Muscle of leg (tissue), 16 donors: ENCODE data around the gene CD1E. TPM values are rescaled to one million over a fixed set of nuclear protein-coding genes. Genes with fewer than 3 reads are reported as not detected.
A peak's percentile ranks its signal among the peaks of the same experiment; 100 is the strongest.

Source experiments
- DNase-seq: peaks from one replicate; pipeline ENCODE4 v3.0.0; 2013
- H3K27ac ChIP-seq: one replicate; pipeline ENCODE4 v1.5.1; 2013; ENCODE audit warnings: mild to moderate bottlenecking, low read length, control low read depth
- H3K27me3 ChIP-seq: one replicate; pipeline ENCODE4 v1.6.1; 2013; ENCODE audit warnings: low read length; ENCODE audit not compliant: control insufficient read depth, insufficient read depth
- H3K36me3 ChIP-seq: one replicate; pipeline ENCODE4 v1.6.1; 2013; ENCODE audit warnings: low read length; ENCODE audit not compliant: control insufficient read depth, insufficient read depth
- H3K4me1 ChIP-seq: one replicate; pipeline ENCODE4 v1.6.1; 2013; ENCODE audit warnings: low read length; ENCODE audit not compliant: control insufficient read depth, insufficient read depth
- H3K4me3 ChIP-seq: one replicate; pipeline ENCODE4 v1.5.1; 2013; ENCODE audit warnings: low read length, control low read depth
- H3K9me3 ChIP-seq: replicated peaks from 2 replicates; pipeline ENCODE4 v1.6.1; 2013; ENCODE audit warnings: low read depth, low read length; ENCODE audit not compliant: control insufficient read depth
- WGBS: methylation state at CpG from one replicate; pipeline ENCODE4 v1.1.5; 2013; ENCODE audit warnings: missing lambda C conversion rate; ENCODE audit not compliant: insufficient coverage; 5-methylcytosine and 5-hydroxymethylcytosine counted together
- long read RNA-seq, 11 donors: transcript quantifications; one replicate each; lab custom pipeline, GENCODE V29; 2026
- polyA plus RNA-seq, 8 donors: library from polyadenylated mRNA; unstranded; fragments of 120-200 nt; gene quantifications; one replicate each; pipeline versions ENCODE4 v1.2.1 to v1.2.3, GENCODE V29; 2013; ENCODE audit warnings: inconsistent platforms in 1 of 8, low replicate concordance in 1 of 8; ENCODE audit not compliant: insufficient read length in 8 of 8, insufficient read depth in 1 of 8
- total RNA-seq: library from RNA; stranded (reverse); fragments of 120-200 nt; gene quantifications from one replicate; pipeline ENCODE4 v1.2.4, GENCODE V29; 2013

CD1E gene
- total RNA-seq = 0.18 TPM
- polyA plus RNA-seq = under 1 TPM in 5 of 8 donors, not detected in 3; 0.10 to 0.24 (median 0.16) TPM
- long read RNA-seq, donor 1 = 0 reads
- long read RNA-seq, donor 2 = 0 reads
- long read RNA-seq, donor 3 = 0 reads
- long read RNA-seq, donor 4, partial matches to known transcripts = 0 of 1 reads
- long read RNA-seq, donor 4, other reads (novel, unspliced or antisense) = 0 of 1 reads
- long read RNA-seq, donor 5, partial matches to known transcripts = 0 of 1 reads
- long read RNA-seq, donor 5, other reads (novel, unspliced or antisense) = 0 of 1 reads
- long read RNA-seq, donor 6 = 0 reads
- long read RNA-seq, donor 7 = 0 reads
- long read RNA-seq, donor 8 = 0 reads
- long read RNA-seq, donor 9 = 0 reads
- long read RNA-seq, donor 10 = 0 reads
- long read RNA-seq, donor 11 = 0 reads

DNA sequence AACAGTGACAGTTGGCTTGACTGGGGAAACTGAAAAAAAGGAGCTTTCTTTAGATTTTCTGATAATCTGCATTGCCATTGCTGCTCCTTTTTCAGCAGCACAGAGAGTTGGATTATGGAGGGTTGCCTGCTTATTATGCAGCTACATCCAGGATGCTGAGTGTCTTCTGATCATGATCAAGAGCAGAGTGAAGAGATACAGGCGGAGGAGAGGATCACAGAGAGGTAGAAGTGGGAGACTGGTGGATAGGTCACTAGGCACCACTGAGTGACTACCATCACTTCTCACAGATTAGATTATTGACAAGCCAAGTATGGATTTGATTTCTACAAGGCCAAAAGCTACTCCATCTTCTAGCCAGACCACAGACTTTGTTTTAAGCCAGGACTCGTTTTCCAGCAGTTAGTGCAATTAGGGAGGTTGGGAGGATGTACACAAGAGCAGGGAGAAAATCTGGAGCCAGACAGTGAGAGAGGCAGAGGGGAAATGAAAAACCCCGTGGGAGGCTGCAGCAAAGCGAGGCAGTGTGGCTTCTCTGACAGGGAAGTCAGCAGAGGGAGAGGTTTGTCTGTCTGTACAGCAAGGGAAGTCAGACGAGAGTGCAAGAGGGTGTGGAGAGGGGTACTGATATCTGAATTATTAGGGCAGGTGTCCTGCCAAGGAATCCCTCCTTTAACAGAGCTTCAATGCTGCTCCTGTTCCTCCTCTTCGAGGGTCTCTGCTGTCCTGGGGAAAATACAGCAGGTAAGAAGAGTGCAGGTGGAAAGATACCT, at the start of gene CD1E:
Gene CD1E (plus strand): TSS at position 592 of the 773 bp plus-strand sequence. CDS start 95 bp downstream, at position 687.
- no peak within 1 kb of the TSS for H3K27ac ChIP-seq
- peak; percentile 16 for DNase-seq
- no peaks in the 10 kb centered on the region for H3K36me3 ChIP-seq
- peaks cover 2% of the 10 kb centered on the region for H3K4me1 ChIP-seq
- H3K4me3 ChIP-seq = no peak within 1 kb of the TSS
- H3K27me3 ChIP-seq = no peaks in the 10 kb centered on the region
- peaks cover 2% of the 10 kb centered on the region for H3K9me3 ChIP-seq
- 11% methylated on average over 3 of the region's 6 CpGs for WGBS

DNA sequence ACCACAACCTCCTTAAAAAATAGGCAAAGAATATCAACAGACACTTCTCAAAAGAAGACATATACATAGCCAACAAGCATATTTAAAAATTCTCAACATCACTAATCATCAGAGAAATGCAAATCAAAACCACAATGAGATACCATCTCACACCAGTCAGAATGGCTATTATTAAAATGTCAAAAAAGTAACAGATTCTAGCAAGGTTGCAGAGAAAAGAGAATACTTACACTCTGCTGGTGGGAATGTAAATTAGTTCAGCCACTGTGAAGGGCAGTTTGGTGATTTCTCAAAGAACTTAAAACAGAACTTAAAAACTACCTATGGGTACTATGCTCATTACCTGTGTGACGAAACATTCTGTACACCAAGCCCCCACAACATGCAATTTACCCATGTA, 43.1 kb upstream of the CD1E start:
- no peaks in the 10 kb centered on the region for H3K9me3 ChIP-seq

DNA sequence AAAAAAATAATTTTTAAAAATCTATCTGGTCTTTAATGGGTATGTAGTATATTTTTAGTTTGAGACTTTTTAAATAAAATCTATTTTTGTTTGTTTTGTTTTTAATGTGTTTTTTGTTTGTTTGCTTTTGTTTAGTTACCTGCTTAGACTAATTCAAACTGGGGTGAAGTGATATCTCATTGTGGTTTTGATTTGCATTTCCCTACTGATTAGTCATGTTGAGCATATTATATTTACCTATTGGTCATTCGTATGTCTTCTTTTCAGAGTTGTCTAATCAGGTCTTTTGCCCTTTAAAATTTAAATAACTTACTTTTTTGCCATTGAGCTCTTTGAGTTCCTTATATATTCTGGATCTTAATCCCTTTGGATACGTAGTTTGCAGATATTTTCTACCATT, 42.6 kb upstream of the CD1E start:
- H3K4me1 ChIP-seq = no peaks in the 10 kb centered on the region
- no CpG with 5 or more reads among the region's 2 CpGs for WGBS
- no peaks in the 10 kb centered on the region for H3K36me3 ChIP-seq
- H3K9me3 ChIP-seq = no peaks in the 10 kb centered on the region
- H3K27me3 ChIP-seq = no peaks in the 10 kb centered on the region
- no peak overlapping the region for H3K4me3 ChIP-seq
- H3K27ac ChIP-seq = no peak overlapping the region
- no peak for DNase-seq

More for the DNA sequence above, 43.1 kb upstream of the CD1E start:
- H3K27me3 ChIP-seq = no peaks in the 10 kb centered on the region
- H3K4me3 ChIP-seq = no peak overlapping the region
- WGBS = no CpG with 5 or more reads among the region's 1 CpG
- H3K27ac ChIP-seq = no peak overlapping the region
- H3K4me1 ChIP-seq = no peaks in the 10 kb centered on the region
- H3K36me3 ChIP-seq = no peaks in the 10 kb centered on the region
- no peak for DNase-seq

GRCh38 chr1:158323866-158324265, 29.8 kb upstream of the CD1E start:
- Histone ChIP-seq H3K36me3 (no peaks in the 10 kb centered on the region), H3K4me3 (no peak overlapping the region), H3K27me3 (no peaks in the 10 kb centered on the region), H3K27ac (no peak overlapping the region), H3K9me3 (peaks cover 11% of the 10 kb centered on the region), H3K4me1 (no peaks in the 10 kb centered on the region)
- WGBS = 43% methylated on average over 1 of the region's 1 CpG
- no peak for DNase-seq

DNA sequence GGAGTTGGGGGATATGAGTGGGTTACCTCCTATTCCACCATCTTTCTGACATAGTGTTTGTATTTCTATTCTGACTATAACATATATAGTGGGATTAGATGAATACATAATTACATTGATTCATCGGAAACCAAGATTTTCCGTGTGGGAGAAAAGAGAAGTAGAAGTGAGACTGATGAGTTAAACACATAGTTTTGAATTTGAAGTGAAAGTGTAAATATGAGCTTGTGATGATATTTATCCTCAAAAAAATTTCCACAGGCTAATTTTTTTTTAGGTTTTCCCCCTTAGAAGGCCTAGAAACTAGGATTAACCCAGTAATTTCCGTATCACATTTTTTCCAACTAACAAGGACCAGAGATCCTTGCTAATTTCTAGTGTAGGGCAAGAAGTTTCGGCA, 29.3 kb upstream of the CD1E start:
- peaks cover 11% of the 10 kb centered on the region for H3K9me3 ChIP-seq
- DNase-seq = peak; percentile 9
- H3K36me3 ChIP-seq = no peaks in the 10 kb centered on the region
- no peak overlapping the region for H3K27ac ChIP-seq
- no peaks in the 10 kb centered on the region for H3K4me1 ChIP-seq
- WGBS = no CpG with 5 or more reads among the region's 4 CpGs
- H3K27me3 ChIP-seq = no peaks in the 10 kb centered on the region
- H3K4me3 ChIP-seq = no peak overlapping the region

DNA sequence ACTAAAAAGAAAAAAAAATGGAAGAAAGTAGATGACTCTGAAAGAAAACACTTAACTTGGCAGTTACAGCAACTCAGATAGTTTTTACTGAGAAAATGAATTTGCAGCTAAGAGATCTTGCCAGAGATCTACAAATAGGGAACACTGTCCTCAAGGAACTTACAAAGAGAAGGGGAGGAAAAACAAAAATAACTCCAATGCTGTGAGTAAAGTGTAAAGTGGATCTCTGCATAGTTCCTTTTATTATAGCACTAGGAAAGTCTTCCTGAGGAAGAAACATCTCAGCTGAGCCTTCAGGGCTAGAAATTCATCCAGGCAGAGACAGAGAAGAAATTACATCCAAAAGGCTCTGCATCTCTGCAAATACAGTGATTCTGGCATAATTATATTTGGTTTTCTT, 26.2 kb upstream of the CD1E start:
- Histone ChIP-seq H3K9me3 (peaks cover 7% of the 10 kb centered on the region), H3K27ac (no peak overlapping the region), H3K4me1 (no peaks in the 10 kb centered on the region), H3K27me3 (no peaks in the 10 kb centered on the region), H3K4me3 (no peak overlapping the region), H3K36me3 (no peaks in the 10 kb centered on the region)
- DNase-seq = peak; percentile 19

DNA sequence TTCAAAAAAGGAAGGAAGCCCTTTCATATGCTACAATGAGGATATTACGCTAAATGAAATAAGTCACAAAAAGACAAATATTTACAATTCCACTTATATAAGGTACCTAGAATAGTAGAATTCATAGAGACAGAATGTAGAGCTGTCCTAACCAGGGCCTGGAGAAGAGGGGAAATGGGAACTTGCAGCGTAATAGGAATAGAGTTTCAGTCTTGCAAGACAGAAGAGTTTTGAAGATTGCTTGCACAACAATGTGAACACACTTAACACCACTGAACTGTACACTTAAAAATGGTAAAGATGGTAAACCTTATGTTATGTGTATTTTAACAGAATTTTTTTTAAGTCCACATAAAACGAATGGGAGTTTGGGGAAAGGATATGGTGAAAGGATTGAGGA, 25.3 kb upstream of the CD1E start:
- Histone ChIP-seq H3K27me3 (no peaks in the 10 kb centered on the region), H3K36me3 (no peaks in the 10 kb centered on the region), H3K4me3 (no peak overlapping the region), H3K4me1 (no peaks in the 10 kb centered on the region), H3K27ac (no peak overlapping the region), H3K9me3 (peaks cover 7% of the 10 kb centered on the region)
- WGBS = no CpG with 5 or more reads among the region's 3 CpGs
- peak; percentile 11 for DNase-seq

- H3K27me3 ChIP-seq = no peaks in the 10 kb centered on the region
- no peak for DNase-seq
- H3K4me1 ChIP-seq = no peaks in the 10 kb centered on the region
- no peaks in the 10 kb centered on the region for H3K36me3 ChIP-seq
- no peak overlapping the region for H3K27ac ChIP-seq
- WGBS = 85% methylated on average over 4 of the region's 7 CpGs
- H3K9me3 ChIP-seq = no peaks in the 10 kb centered on the region
- H3K4me3 ChIP-seq = no peak overlapping the region
These were observed 24.4 kb upstream of the CD1E start for GRCh38 chr1:158329300-158329699.

DNA sequence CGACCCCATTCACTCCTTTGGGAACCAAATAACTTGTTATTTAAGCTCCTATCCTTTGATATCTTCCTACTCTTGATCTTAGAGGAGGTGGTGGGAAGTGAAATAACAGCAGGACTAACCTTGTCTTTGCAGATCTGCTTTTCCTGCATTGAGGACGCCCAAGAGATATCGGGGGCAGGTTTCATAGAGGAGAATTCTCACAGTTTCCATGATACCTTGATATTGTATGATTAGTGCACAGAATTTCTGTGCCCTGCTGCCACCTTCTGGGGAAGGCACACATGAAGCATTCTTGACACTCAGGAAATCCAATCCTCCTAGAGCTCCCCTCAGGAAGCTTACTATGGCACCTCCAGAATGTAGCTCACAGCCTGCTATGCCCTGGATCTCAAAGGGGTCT, 24.0 kb upstream of the CD1E start:
- Histone ChIP-seq H3K36me3 (no peaks in the 10 kb centered on the region), H3K4me3 (no peak overlapping the region), H3K4me1 (no peaks in the 10 kb centered on the region), H3K9me3 (no peaks in the 10 kb centered on the region), H3K27ac (no peak overlapping the region), H3K27me3 (no peaks in the 10 kb centered on the region)
- no peak for DNase-seq
- no CpG with 5 or more reads among the region's 3 CpGs for WGBS

DNA sequence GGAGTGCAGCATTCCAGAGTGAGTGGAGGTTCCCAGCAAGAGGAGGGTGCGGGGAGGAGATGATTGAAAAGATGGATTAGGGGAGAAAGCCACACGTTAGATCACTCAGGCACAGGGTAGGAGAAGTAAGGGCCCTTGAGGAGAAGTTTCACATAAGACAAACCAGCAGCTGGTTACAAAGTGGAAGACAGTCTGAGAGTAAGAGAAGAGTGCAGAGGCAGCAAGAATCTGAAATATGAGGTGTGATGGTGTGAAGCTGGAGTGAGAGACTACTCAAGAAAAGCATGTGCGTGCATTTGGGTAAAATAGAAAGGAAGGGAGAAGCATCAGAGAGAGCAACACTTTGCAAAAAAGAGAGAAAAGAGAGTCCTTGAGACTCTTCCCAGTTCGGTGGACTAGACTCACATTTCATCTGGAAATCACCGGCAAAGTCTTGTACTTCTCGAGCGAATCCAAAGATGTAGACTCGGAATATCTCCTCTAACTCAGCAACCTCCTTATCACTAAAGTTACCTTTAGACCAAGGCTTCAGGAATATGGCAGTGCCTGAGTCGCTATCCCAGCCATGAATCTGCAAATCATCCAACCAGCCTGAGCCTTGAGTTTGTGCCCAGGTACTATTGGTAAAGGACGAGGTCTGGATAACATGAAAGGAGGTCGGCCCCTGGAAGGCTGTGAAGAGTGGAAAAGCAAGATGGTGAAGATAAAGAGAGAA, 23.1 kb upstream of the CD1E start:
- no peaks in the 10 kb centered on the region for H3K9me3 ChIP-seq
- H3K27me3 ChIP-seq = no peaks in the 10 kb centered on the region
- no peaks in the 10 kb centered on the region for H3K4me1 ChIP-seq
- no peak overlapping the region for H3K27ac ChIP-seq
- no peak for DNase-seq
- WGBS = 58% methylated on average over 6 of the region's 11 CpGs
- H3K4me3 ChIP-seq = no peak overlapping the region
- no peaks in the 10 kb centered on the region for H3K36me3 ChIP-seq
